Skin of body (tissue), 2 donors: ENCODE data around the gene CCL25. TPM values are rescaled to one million over a fixed set of nuclear protein-coding genes. Genes with fewer than 3 reads are reported as not detected.

ENCODE experiments used
- DNase-seq: peaks from one replicate; lab custom pipeline; 2025; lab: John Stamatoyannopoulos, UW
- total RNA-seq: library from RNA; depleted of rRNA; stranded (reverse); fragments of >200 nt; gene quantifications from one replicate; pipeline ENCODE4 v1.2.3, GENCODE V29; 2014

The CCL25 gene
- total RNA-seq, 1 donor from 2014 or later, result 0.39 TPM

- DNase-seq, result no peak
Measured at GRCh38 chr19:8109890-8110662, 57.5 kb downstream of the CCL25 start.

GRCh38 chr19:8110931-8111330, 58.4 kb downstream of the CCL25 start:
- no peak for DNase-seq

- no peak for DNase-seq
Measured at GRCh38 chr19:8111376-8111775, 58.8 kb downstream of the CCL25 start.

Other genes with a start within 250 kb of the CCL25 start
- 8.0 TPM for gene EVI5L, start 222.5 kb upstream of the CCL25 start, total RNA-seq
- gene PRR36, start 178.4 kb upstream of the CCL25 start, total RNA-seq, result 0.10 TPM
- 3.9 TPM for gene LRRC8E, start 164.2 kb upstream of the CCL25 start, total RNA-seq
- 9.7 TPM for gene MAP2K7, start 148.9 kb upstream of the CCL25 start, total RNA-seq
- 0.59 TPM for gene TGFBR3L, start 137.9 kb upstream of the CCL25 start, total RNA-seq
- gene SNAPC2, start 132.4 kb upstream of the CCL25 start, total RNA-seq, result 5.6 TPM
- 1.4 TPM for gene CTXN1, start 126.6 kb upstream of the CCL25 start, total RNA-seq
- gene TIMM44, start 109.1 kb upstream of the CCL25 start, total RNA-seq, result 36.3 TPM
- gene ELAVL1, start 47.1 kb upstream of the CCL25 start, total RNA-seq, result 23.1 TPM
- 6.9 TPM for gene FBN3, start 96.8 kb downstream of the CCL25 start, total RNA-seq
- 55.2 TPM for gene CERS4, start 156.6 kb downstream of the CCL25 start, total RNA-seq